HG03066 (cell line): ENCODE data around the gene QRFP.

ENCODE experiments used
- ATAC-seq: cut with Tn5 transposase; IDR thresholded peaks from one replicate; pipeline ENCODE4 v1.9.1; 2021; ENCODE audit warnings: low read depth; ENCODE audit not compliant: unreplicated experiment

The QRFP gene

GRCh38 chr9:130893341-130894101, 3.1 kb downstream of the QRFP start:
- ATAC-seq: no peak

GRCh38 chr9:130892477-130893304, 3.9 kb downstream of the QRFP start:
- ATAC-seq: no peak

GRCh38 chr9:130891688-130892476, 4.7 kb downstream of the QRFP start:
- ATAC-seq: no peak

GRCh38 chr9:130890870-130891687, 5.5 kb downstream of the QRFP start:
- no peak for ATAC-seq

DNA sequence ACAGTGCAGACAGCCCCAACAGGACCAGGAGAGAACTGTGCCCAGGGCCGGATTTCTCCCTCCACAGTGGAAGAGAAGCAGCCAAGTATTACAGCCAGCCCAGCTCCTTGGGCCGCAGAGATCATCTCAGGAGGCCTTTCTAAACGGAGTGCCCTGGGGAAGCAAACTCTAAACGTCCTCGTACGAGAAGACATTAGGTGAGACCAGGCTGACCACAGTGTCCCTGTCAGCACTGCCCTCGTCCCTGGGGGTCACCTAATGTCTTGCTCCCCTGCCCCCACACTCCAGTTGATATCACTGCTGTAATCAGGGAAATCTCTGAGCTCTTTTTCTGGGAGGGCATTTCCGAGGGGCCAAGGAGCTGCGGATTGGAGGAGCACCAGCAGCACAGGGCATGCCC, 6.5 kb downstream of the QRFP start:
- no peak for ATAC-seq

GRCh38 chr9:130888146-130888885, 8.3 kb downstream of the QRFP start:
- ATAC-seq: no peak

DNA sequence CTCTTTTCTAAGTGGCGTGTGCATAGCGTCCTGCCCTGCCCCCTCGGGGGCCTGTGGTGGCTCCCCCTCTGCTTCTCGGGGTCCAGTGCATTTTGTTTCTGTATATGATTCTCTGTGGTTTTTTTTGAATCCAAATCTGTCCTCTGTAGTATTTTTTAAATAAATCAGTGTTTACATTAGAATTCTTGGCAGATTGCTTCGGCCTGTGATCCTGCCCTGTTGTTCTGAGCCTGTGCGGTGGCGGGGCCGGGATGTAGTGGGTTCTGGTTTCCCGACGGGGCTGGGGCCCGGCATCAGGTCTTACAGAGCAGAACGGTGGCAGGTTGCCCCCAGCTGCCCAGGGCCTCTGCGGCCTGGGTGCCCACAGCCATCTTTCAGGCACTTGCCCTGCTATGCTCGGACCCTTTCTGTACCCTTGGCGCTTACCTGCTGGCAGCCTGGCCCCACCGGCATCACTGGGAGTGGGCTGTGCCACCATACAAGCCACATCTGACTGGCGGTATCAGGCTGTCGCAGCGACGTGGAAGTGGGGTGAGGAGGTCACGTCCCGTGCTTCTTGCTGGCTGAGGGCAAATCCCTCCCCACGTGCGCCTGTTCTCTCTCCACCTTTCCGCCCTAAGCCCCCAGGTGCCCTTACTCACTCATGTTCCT, 9.0 kb downstream of the QRFP start:
- ATAC-seq: no peak

- no peak for ATAC-seq
Measured at GRCh38 chr9:130886981-130887380, 9.6 kb downstream of the QRFP start.

DNA sequence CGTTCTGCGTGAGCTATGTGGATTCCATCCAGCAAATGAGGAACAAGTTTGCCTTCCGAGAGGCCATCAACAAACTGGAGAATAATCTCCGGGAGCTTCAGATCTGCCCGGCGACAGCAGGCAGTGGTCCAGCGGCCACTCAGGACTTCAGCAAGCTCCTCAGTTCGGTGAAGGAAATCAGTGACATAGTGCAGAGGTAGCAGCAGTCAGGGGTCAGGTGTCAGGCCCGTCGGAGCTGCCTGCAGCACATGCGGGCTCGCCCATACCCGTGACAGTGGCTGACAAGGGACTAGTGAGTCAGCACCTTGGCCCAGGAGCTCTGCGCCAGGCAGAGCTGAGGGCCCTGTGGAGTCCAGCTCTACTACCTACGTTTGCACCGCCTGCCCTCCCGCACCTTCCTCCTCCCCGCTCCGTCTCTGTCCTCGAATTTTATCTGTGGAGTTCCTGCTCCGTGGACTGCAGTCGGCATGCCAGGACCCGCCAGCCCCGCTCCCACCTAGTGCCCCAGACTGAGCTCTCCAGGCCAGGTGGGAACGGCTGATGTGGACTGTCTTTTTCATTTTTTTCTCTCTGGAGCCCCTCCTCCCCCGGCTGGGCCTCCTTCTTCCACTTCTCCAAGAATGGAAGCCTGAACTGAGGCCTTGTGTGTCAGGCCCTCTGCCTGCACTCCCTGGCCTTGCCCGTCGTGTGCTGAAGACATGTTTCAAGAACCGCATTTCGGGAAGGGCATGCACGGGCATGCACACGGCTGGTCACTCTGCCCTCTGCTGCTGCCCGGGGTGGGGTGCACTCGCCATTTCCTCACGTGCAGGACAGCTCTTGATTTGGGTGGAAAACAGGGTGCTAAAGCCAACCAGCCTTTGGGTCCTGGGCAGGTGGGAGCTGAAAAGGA, 10.9 kb downstream of the QRFP start:
- ATAC-seq: no peak

DNA sequence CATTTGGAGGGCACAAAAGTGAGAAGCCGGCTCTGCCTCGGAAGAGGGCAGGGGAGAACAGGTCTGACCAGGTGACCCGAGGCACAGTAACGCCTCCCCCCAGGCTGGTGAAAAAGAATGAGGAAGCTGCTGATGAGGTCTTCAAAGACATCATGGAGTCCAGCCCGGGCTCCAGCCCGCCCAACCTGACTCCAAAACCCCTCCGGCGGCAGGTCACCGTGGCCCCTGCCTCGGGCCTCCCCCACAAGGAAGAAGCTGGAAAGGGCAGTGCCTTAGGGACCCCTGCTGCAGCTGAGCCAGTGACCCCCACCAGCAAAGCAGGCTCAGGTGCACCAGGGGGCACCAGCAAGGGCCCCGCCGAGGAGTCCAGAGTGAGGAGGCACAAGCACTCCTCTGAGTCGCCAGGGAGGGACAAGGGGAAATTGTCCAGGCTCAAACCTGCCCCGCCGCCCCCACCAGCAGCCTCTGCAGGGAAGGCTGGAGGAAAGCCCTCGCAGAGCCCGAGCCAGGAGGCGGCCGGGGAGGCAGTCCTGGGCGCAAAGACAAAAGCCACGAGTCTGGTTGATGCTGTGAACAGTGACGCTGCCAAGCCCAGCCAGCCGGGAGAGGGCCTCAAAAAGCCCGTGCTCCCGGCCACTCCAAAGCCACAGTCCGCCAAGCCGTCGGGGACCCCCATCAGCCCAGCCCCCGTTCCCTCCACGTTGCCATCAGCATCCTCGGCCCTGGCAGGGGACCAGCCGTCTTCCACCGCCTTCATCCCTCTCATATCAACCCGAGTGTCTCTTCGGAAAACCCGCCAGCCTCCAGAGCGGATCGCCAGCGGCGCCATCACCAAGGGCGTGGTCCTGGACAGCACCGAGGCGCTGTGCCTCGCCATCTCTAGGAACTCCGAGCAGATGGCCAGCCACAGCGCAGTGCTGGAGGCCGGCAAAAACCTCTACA, 11.8 kb downstream of the QRFP start:
- ATAC-seq: no peak

- ATAC-seq: no peak
Measured at GRCh38 chr9:130884111-130884531, 12.5 kb downstream of the QRFP start.

DNA sequence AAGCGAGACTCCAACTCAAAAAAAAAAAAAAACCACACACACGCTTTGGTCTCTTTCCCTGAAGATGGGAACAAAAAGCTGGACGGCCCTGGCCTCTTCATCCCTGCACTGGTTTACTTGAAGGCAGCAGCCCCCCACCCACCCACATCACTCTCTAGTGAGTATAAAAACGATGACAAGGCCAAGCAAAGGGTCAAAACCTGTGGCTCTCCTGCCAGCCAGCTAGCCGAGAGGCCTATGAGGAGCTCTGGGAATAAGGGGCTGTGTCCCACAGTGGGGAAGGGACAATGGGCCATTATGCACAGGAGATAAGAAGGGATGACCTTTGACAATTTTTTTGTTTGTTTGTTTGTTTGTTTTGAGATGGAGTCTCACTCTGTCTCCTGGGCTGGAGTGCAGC, 13.1 kb downstream of the QRFP start:
- no peak for ATAC-seq

DNA sequence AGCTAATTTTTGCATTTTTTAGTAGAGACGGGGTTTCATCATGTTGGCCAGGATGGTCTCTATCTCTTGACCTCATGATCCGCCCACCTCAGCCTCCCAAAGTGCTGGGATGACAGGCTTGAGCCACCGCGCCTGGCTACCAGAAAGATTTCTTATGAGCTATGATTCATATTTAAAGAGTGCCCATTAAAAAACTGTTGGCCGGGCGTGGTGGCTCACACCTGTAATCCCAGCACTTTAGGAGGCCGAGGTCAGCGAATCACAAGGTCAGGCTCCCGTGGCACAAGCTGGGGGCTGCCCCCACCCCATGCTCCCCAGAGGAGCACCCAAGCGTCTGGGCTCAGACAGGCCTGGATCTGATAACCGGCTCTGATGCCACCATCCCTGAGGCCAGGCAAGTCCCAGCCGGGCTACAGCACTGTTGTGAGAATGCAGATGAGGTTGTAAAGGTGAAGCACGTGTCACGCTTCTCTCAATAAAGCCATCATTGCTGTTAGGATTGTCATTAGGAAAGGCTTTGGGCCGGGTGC, 13.9 kb downstream of the QRFP start:
- no peak for ATAC-seq

DNA sequence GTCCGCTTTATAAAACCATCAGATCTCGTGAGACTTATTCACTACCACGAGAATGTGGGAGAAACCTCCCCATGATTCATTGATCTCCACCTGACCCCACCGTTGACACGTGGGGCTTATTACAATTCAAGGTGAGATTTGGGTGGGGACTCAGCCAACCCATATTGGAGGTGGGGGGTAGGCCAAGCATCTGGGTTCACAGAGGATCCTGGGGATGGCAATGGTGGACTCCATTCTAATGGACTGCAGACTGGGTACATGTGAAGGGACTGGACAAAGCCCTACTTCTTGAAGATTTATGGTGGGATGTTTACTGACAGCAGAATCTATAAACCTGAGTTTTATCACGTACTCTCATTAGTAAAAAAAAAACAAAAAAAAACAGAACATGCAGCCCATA, 15.1 kb downstream of the QRFP start:
- no peak for ATAC-seq

GRCh38 chr9:130880599-130881220, 15.9 kb downstream of the QRFP start:
- ATAC-seq: no peak

GRCh38 chr9:130879863-130880411, 16.7 kb downstream of the QRFP start:
- no peak for ATAC-seq
